ENCODE results near the gene CSNK2A1.

The CSNK2A1 gene

GRCh38 chr20:573414-574296, 30.1 kb upstream of the CSNK2A1 start:
- Mint-ChIP-seq H3K27ac (no peak overlapping the region), H3K9me3 (no peaks in the 10 kb centered on the region), H3K4me1 (no peaks in the 10 kb centered on the region), H3K36me3 (no peaks in the 10 kb centered on the region), H3K27me3 (peaks cover 45% of the 10 kb centered on the region), H3K4me3 (no peak overlapping the region)
- CTCF ChIA-PET = interaction anchor here (1.4 kb wide), 1 partner anchor 11 kb away, joined by 3 read pairs; no protein-coding TSS in a partner anchor
- no peak for DNase-seq

- H3K36me3 Mint-ChIP-seq = no peaks in the 10 kb centered on the region
- no peaks in the 10 kb centered on the region for H3K4me1 Mint-ChIP-seq
- H3K9me3 Mint-ChIP-seq = no peaks in the 10 kb centered on the region
- CTCF ChIA-PET = interaction anchor here (1.0 to 1.4 kb wide), 2 partner anchors 8 to 10 kb away, joined by 3 read pairs; no protein-coding TSS in a partner anchor
- no peak for DNase-seq
- H3K4me3 Mint-ChIP-seq = no peak overlapping the region
- no peak overlapping the region for H3K27ac Mint-ChIP-seq
- peaks cover 54% of the 10 kb centered on the region for H3K27me3 Mint-ChIP-seq
These were observed 29.1 kb upstream of the CSNK2A1 start for GRCh38 chr20:572727-573126.

GRCh38 chr20:571754-572441, 28.3 kb upstream of the CSNK2A1 start:
- H3K4me1 Mint-ChIP-seq = no peaks in the 10 kb centered on the region
- CTCF ChIA-PET = interaction anchor here (1.0 kb wide), 1 partner anchor 8 kb away, joined by 3 read pairs; no protein-coding TSS in a partner anchor
- no peaks in the 10 kb centered on the region for H3K36me3 Mint-ChIP-seq
- H3K27me3 Mint-ChIP-seq = peaks cover 59% of the 10 kb centered on the region
- no peak overlapping the region for H3K4me3 Mint-ChIP-seq
- no peak for DNase-seq
- no peaks in the 10 kb centered on the region for H3K9me3 Mint-ChIP-seq
- no peak overlapping the region for H3K27ac Mint-ChIP-seq

GRCh38 chr20:568673-569415, 25.3 kb upstream of the CSNK2A1 start:
- no peak for DNase-seq
- no peaks in the 10 kb centered on the region for H3K36me3 Mint-ChIP-seq
- peaks cover 55% of the 10 kb centered on the region for H3K27me3 Mint-ChIP-seq
- no peak overlapping the region for H3K4me3 Mint-ChIP-seq
- no peaks in the 10 kb centered on the region for H3K4me1 Mint-ChIP-seq
- H3K27ac Mint-ChIP-seq = no peak overlapping the region
- CTCF ChIA-PET = interaction anchor here (0.7 to 1.6 kb wide), 2 partner anchors 98 to 170 kb away, joined by 4 to 5 read pairs; no protein-coding TSS in a partner anchor
- H3K9me3 Mint-ChIP-seq = no peaks in the 10 kb centered on the region

- no peaks in the 10 kb centered on the region for H3K36me3 Mint-ChIP-seq
- H3K4me1 Mint-ChIP-seq = no peaks in the 10 kb centered on the region
These were observed 24.6 kb upstream of the CSNK2A1 start for GRCh38 chr20:568097-568652.

GRCh38 chr20:564192-564591, 20.6 kb upstream of the CSNK2A1 start:
- DNase-seq = no peak
- no peak overlapping the region for H3K27ac Mint-ChIP-seq
- H3K4me1 Mint-ChIP-seq = no peaks in the 10 kb centered on the region
- no peaks in the 10 kb centered on the region for H3K9me3 Mint-ChIP-seq
- H3K36me3 Mint-ChIP-seq = no peaks in the 10 kb centered on the region
- CTCF ChIA-PET = interaction anchor here (0.9 to 4.0 kb wide), 2 partner anchors 8 to 81 kb away, joined by 3 to 26 read pairs; no protein-coding TSS in a partner anchor
- peaks cover 56% of the 10 kb centered on the region for H3K27me3 Mint-ChIP-seq
- H3K4me3 Mint-ChIP-seq = no peak overlapping the region

More at GRCh38 chr20:568097-568652, 24.6 kb upstream of the CSNK2A1 start:
- peaks cover 56% of the 10 kb centered on the region for H3K27me3 Mint-ChIP-seq
- H3K9me3 Mint-ChIP-seq = no peaks in the 10 kb centered on the region
- CTCF ChIA-PET = interaction anchor here (0.7 to 1.6 kb wide), 2 partner anchors 99 to 171 kb away, joined by 4 to 5 read pairs; no protein-coding TSS in a partner anchor
- H3K4me3 Mint-ChIP-seq = no peak overlapping the region
- no peak overlapping the region for H3K27ac Mint-ChIP-seq
- DNase-seq = no peak

- Mint-ChIP-seq H3K4me3 (no peak overlapping the region), H3K9me3 (no peaks in the 10 kb centered on the region), H3K27ac (no peak overlapping the region), H3K36me3 (no peaks in the 10 kb centered on the region), H3K27me3 (peaks cover 46% of the 10 kb centered on the region), H3K4me1 (no peaks in the 10 kb centered on the region)
- DNase-seq = no peak
- CTCF ChIA-PET = interaction anchor here (2.3 to 4.0 kb wide), 2 partner anchors 82 to 105 kb away, joined by 13 to 26 read pairs; no protein-coding TSS in a partner anchor
These were observed 19.6 kb upstream of the CSNK2A1 start for GRCh38 chr20:563187-563586.

GRCh38 chr20:562232-562897, 18.8 kb upstream of the CSNK2A1 start:
- no peak overlapping the region for H3K4me3 Mint-ChIP-seq
- no peak for DNase-seq
- CTCF ChIA-PET = interaction anchor here (0.6 to 4.0 kb wide), 5 partner anchors 11 to 177 kb away, joined by 3 to 26 read pairs (median 6); no protein-coding TSS in a partner anchor
- no peaks in the 10 kb centered on the region for H3K4me1 Mint-ChIP-seq
- H3K27me3 Mint-ChIP-seq = peaks cover 38% of the 10 kb centered on the region
- H3K27ac Mint-ChIP-seq = no peak overlapping the region
- no peaks in the 10 kb centered on the region for H3K9me3 Mint-ChIP-seq
- no peaks in the 10 kb centered on the region for H3K36me3 Mint-ChIP-seq

- no peaks in the 10 kb centered on the region for H3K36me3 Mint-ChIP-seq
- no peak overlapping the region for H3K27ac Mint-ChIP-seq
- H3K9me3 Mint-ChIP-seq = no peaks in the 10 kb centered on the region
- H3K4me3 Mint-ChIP-seq = no peak overlapping the region
- no peaks in the 10 kb centered on the region for H3K4me1 Mint-ChIP-seq
- peak; percentile 71 for DNase-seq
- H3K27me3 Mint-ChIP-seq = peaks cover 31% of the 10 kb centered on the region
- CTCF ChIA-PET = interaction anchor here (0.6 to 4.0 kb wide), 15 partner anchors 10 to 1220 kb away, joined by 3 to 26 read pairs (median 3); no protein-coding TSS in a partner anchor
These were observed 18.0 kb upstream of the CSNK2A1 start for GRCh38 chr20:561437-562231.

GRCh38 chr20:560680-561079, 17.1 kb upstream of the CSNK2A1 start:
- H3K4me1 Mint-ChIP-seq = no peaks in the 10 kb centered on the region

GRCh38 chr20:558117-558516, 14.5 kb upstream of the CSNK2A1 start:
- CTCF ChIA-PET = no interaction called here
- H3K4me3 Mint-ChIP-seq = no peak overlapping the region
- H3K9me3 Mint-ChIP-seq = no peaks in the 10 kb centered on the region
- H3K27ac Mint-ChIP-seq = no peak overlapping the region
- no peaks in the 10 kb centered on the region for H3K4me1 Mint-ChIP-seq
- H3K27me3 Mint-ChIP-seq = peaks cover 48% of the 10 kb centered on the region
- DNase-seq = no peak
- H3K36me3 Mint-ChIP-seq = no peaks in the 10 kb centered on the region

More at GRCh38 chr20:560680-561079, 17.1 kb upstream of the CSNK2A1 start:
- no peak for DNase-seq
- Mint-ChIP-seq H3K9me3 (no peaks in the 10 kb centered on the region), H3K27me3 (peaks cover 35% of the 10 kb centered on the region), H3K27ac (no peak overlapping the region), H3K36me3 (no peaks in the 10 kb centered on the region), H3K4me3 (no peak overlapping the region)
- CTCF ChIA-PET = interaction anchor here (0.6 to 4.0 kb wide), 13 partner anchors 9 to 180 kb away, joined by 3 to 26 read pairs (median 3); no protein-coding TSS in a partner anchor

- H3K4me3 Mint-ChIP-seq = no peak overlapping the region
- peaks cover 58% of the 10 kb centered on the region for H3K27me3 Mint-ChIP-seq
- CTCF ChIA-PET = no interaction called here
- H3K36me3 Mint-ChIP-seq = no peaks in the 10 kb centered on the region
- H3K27ac Mint-ChIP-seq = no peak overlapping the region
- no peak for DNase-seq
- H3K4me1 Mint-ChIP-seq = no peaks in the 10 kb centered on the region
- H3K9me3 Mint-ChIP-seq = no peaks in the 10 kb centered on the region
These were observed 13.4 kb upstream of the CSNK2A1 start for GRCh38 chr20:556984-557383.
